Erythroblast (primary cell): ENCODE results near the gene IL16.

Experiments
- GATA1 ChIP-seq: IDR thresholded peaks from 2 replicates; pipeline ENCODE4 v1.6.1; 2011; ENCODE audit warnings: low read depth, mild to moderate bottlenecking, control low read depth, low read length, moderate library complexity
- POLR2A ChIP-seq: IDR thresholded peaks from 2 replicates; pipeline ENCODE4 v1.6.1; 2011; ENCODE audit warnings: mild to moderate bottlenecking, low read length

GRCh38 chr15:81282606-81282895, 85.9 kb downstream of the IL16 start:
- TF ChIP-seq POLR2A (no peak), GATA1 (no peak)
